ENCODE results near the gene MAPK7.

Gene MAPK7

GRCh38 chr17:19378416-19379360 is at the start of gene MAPK7:
Gene MAPK7, plus strand, starts transcription at chr17:19378498. Its CDS starts 403 bp downstream, at chr17:19378901.
- no peak for DNase-seq (ENCODE audit: low read depth)

- no peak for DNase-seq (ENCODE audit: low read depth)
Observed at GRCh38 chr17:19329136-19329535, 49.2 kb upstream of the MAPK7 start.

GRCh38 chr17:19329839-19330238 is 48.5 kb upstream of the MAPK7 start:
- DNase-seq (ENCODE audit: low read depth), result no peak

DNA sequence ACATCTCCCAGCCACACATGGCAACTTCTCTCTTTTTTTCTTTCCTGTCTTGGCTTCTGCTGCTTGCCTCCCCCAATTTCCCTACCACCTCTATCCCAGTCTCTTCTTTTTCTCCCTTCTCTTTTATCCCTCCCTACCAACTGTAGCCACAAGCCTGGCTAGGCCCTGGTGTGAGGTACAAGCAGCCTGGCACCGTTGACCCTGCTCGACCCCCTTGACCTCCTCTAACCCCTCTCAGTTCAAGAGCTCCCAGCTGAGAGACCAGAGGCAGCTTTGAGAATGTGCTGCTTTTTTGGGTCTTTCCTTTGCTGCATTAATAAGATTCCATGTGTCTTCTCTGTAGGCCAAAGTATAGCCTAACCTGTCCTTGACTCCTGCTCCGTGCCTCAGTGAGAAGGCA is 48.0 kb upstream of the MAPK7 start:
- no peak for DNase-seq (ENCODE audit: low read depth)

- no peak for DNase-seq (ENCODE audit: low read depth)
Observed at GRCh38 chr17:19331134-19331533, 47.2 kb upstream of the MAPK7 start.

GRCh38 chr17:19331543-19332245 is 46.6 kb upstream of the MAPK7 start:
- DNase-seq (ENCODE audit: low read depth), result no peak

- no peak for DNase-seq (ENCODE audit: low read depth)
Observed at GRCh38 chr17:19332371-19333131, 45.7 kb upstream of the MAPK7 start.

DNA sequence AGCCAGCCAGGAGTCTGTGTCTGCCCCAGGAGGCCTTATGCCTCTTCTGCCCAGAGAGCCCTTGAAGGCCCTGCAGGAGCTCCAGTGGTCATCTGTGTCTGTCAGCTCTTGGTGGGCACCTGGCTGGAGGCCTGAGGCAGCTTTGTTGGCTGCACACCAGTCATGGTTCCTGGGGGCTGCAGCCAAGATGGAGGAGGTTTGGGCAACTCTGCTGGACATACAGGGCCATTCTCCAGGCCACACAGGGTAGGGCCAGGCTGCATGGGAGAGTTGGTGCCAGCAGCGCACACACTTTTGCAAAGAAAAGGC is 45.2 kb upstream of the MAPK7 start:
- DNase-seq (ENCODE audit: low read depth), result no peak

GRCh38 chr17:19333736-19334290 is 44.5 kb upstream of the MAPK7 start:
- DNase-seq (ENCODE audit: low read depth), result no peak

- no peak for DNase-seq (ENCODE audit: low read depth)
Observed at GRCh38 chr17:19334331-19334730, 44.0 kb upstream of the MAPK7 start.

GRCh38 chr17:19335951-19336631 is 42.2 kb upstream of the MAPK7 start:
- no peak for DNase-seq (ENCODE audit: low read depth)

DNA sequence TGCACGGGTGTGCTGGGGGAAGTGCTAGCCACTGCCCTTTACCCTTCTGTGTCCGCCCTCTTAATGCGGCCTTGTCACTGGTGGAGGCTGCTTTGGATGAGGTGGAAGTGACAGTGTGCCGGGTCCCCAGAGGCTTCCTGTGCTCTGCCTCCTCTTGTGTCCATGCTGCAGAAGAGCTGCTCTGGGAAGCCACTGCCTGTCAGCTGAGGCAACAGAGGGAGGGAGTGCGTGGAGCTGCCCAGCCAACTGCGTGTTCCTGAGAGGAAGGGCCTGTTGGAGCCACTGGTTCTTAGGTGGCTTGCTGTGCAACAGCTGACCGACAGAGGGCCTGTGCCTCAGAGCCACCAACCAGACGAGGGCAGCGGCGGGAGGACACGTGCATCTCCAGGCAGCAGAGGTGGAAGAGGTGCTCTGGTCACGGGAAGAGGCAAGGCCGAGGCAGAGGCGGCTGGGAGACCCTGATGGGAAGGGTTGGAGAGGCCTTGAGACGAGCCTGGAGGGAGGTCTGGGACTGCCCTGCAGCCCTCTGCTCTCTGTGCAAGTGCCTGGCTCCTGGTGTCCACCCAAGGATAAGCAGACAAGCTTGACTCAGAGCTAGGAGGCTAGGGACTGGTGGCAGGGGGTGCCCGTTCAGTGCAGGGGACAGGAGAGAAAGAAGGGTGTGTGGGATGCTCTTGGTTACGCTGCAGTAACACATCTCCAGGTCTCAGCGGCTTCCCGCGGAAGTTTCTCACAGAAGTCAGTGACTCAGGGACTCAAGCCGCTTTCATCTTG is 41.2 kb upstream of the MAPK7 start:
- no peak for DNase-seq (ENCODE audit: low read depth)

- DNase-seq (ENCODE audit: low read depth), result no peak
Observed at GRCh38 chr17:19337712-19338023, 40.6 kb upstream of the MAPK7 start.

DNA sequence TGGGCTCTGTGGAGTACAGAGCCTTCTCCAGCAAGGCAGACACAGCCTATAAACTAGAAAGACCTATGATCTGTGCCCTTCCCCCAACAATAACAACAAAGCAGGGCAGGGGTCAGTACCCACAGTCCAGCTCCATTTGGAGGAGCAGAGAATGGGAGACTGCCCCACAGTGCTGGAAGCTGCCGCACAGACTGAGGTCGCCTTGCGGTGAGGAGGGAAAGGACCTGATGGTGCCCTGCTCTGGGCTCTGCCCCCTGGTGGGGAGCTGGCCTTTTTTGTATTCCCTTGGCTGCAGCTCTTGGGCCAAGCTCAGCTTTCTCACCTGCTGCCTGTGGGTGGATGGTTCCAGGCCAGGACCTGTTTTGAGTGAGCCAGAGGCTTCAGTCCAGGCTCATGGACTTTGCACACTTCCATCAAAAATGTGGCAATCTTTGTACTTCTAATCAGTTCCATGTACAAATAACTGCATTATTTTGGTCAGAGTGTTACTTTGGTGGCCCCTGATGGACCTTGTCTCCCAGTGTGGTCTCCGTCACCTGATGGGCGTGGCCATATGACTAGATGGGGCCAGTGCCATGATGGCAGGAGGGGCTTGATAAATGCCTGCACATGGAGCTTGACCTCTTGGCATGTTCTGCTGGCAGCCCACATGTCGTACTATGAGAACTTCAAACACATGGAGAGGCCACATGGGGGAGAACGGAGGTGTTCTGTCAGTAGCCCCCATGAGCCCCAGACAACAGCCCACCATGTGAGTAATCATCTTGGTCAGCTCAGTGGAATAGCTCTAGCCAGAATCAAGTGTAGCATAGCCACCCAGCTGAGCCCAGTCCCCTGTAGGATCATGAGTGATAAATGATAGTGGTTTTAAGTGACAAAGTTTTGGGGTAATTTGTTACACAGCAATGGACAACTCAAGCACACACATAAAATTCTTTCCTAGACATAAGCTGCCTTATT is 40.0 kb upstream of the MAPK7 start:
- DNase-seq (ENCODE audit: low read depth), result peak; percentile 23

GRCh38 chr17:19339341-19339815 is 38.9 kb upstream of the MAPK7 start:
- DNase-seq (ENCODE audit: low read depth), result no peak

DNA sequence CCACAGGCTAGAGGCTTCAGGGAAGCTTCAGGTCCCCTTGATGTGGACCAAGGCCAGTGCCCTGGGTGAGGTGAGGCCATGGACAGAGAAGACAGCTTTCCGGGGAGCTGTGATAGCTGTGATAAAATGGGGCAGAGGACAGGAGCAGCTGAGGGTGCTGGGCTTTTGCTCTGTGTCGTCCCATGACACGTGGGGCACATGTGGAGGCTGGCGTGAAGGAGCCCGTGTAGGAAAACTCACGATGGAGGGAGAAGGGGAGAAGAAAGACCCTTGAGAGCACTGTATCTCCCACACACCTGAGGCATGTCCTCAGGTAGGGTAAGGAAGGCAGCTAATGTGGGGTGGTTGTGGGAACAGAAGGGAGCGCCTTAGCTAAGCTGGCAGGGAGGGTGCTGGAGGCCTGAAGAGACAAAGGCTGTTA is 37.1 kb upstream of the MAPK7 start:
- DNase-seq (ENCODE audit: low read depth), result no peak

DNA sequence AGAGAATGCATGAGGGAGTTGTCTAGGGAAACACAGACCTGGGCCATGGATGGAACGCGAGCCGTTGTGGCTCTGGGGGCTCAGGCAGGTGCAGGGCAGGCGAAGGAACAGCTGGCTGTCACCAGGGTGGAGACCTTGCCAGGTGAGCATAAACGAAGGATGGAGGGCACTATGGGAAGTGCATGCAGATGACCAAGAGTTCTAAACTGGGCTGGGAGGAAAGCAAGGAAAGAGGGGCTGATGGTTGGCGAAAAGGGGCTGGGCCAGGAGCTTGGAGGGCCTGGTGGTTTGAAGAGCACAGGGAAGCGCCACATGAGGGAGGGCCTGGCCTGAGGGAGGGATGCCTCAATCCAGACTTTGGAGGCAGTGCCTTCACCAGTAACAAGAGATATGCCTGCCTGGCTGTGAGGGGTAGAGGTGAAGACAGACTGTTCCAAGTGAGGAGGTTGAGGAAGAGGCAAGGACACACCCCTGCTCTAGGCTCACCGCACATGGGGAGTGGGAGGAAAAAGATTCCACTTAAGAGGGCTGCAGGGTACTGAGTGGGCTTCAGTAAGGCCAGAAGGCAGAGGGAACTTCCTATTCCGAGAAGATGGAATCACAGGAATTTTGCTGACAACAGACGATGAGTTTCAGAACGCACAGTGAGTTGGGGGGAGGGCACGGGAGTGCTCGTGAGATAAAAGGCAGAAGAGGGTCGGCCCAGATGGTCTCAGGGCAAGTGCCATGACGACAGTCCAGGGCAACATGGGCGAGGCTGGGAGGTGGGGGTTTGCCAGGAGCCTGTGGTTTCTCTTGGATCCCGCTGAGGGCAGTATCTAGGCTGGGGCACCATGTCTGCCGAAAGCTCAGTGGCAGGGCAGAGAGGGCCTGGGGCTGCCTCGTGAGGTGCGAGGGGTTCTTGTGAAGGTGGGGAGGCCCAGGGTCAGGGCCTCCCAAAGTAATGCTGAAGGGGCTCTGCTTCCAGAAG is 36.4 kb upstream of the MAPK7 start:
- no peak for DNase-seq (ENCODE audit: low read depth)

GRCh38 chr17:19342611-19343255 is 35.6 kb upstream of the MAPK7 start:
- DNase-seq (ENCODE audit: low read depth), result no peak

Measured in activated gamma-delta T cell treated with anti-CD3 and anti-CD28 coated beads, Interleukin-2, amount 50 U/mL, for 16 hours (primary cell).